ENCODE data around the gene SGCG. TPM values are rescaled to one million over a fixed set of nuclear protein-coding genes. Genes with fewer than 3 reads are reported as not detected.

The SGCG gene
- total and polyA plus RNA-seq, 8 donors, result 0.14 to 0.25 (median 0.15) TPM; not detected in 5

GRCh38 chr13:23268441-23268840 lies 87.7 kb downstream of the SGCG start:
- H3K9me3 ChIP-seq, result no peaks in the 10 kb centered on the region
- intact Hi-C loops (cut with DNase I), result no loop called here
- ATAC-seq (no peak), DNase-seq (no peak), FAIRE-seq (no peak)
- no peaks in the 10 kb centered on the region for H3K36me3 ChIP-seq
- no peak for TF ChIP-seq CTCF (IDR thresholded peaks at IDR 0.05)
- WGBS, 2 donors, result 27 to 53% methylated on average over 1 of the region's 1 CpG
- no peak overlapping the region for H3K4me3 ChIP-seq
- no peak overlapping the region for H3K27ac ChIP-seq
- H3K27me3 ChIP-seq, result no peaks in the 10 kb centered on the region
- no peaks in the 10 kb centered on the region for H3K4me1 ChIP-seq

GRCh38 chr13:23271331-23271730 lies 90.6 kb downstream of the SGCG start:
- no peaks in the 10 kb centered on the region for H3K4me1 ChIP-seq
- H3K4me3 ChIP-seq, result no peak overlapping the region
- no peak overlapping the region for H3K27ac ChIP-seq
- H3K27me3 ChIP-seq, result no peaks in the 10 kb centered on the region
- no peak for TF ChIP-seq CTCF (IDR thresholded peaks at IDR 0.05)
- intact Hi-C loops (cut with DNase I), result no loop called here
- H3K36me3 ChIP-seq, result no peaks in the 10 kb centered on the region
- ATAC-seq (no peak), FAIRE-seq (no peak), DNase-seq (no peak)
- no peaks in the 10 kb centered on the region for H3K9me3 ChIP-seq
- 86 to 97% methylated on average over 3 of the region's 3 CpGs for WGBS, 2 donors

GRCh38 chr13:23273498-23273897 lies 92.7 kb downstream of the SGCG start:
- no peaks in the 10 kb centered on the region for H3K4me1 ChIP-seq
- no peaks in the 10 kb centered on the region for H3K27me3 ChIP-seq
- WGBS, 2 donors, result 39 to 57% methylated on average over 3 of the region's 3 CpGs
- FAIRE-seq (no peak), ATAC-seq (no peak), DNase-seq (no peak)
- H3K4me3 ChIP-seq, result no peak overlapping the region
- TF ChIP-seq CTCF (IDR thresholded peaks at IDR 0.05), result no peak
- H3K27ac ChIP-seq, result no peak overlapping the region
- H3K9me3 ChIP-seq, result no peaks in the 10 kb centered on the region
- intact Hi-C loops (cut with DNase I), result no loop called here
- no peaks in the 10 kb centered on the region for H3K36me3 ChIP-seq

GRCh38 chr13:23279321-23279720 lies 98.5 kb downstream of the SGCG start:
- Histone ChIP-seq H3K4me1 (no peaks in the 10 kb centered on the region), H3K36me3 (no peaks in the 10 kb centered on the region), H3K27me3 (no peaks in the 10 kb centered on the region), H3K9me3 (no peaks in the 10 kb centered on the region), H3K27ac (no peak overlapping the region), H3K4me3 (no peak overlapping the region)
- FAIRE-seq, result no peak
- WGBS, 2 donors, result 57 to 69% methylated on average over 5 of the region's 5 CpGs
- intact Hi-C loops (cut with DNase I), result no loop called here
- ATAC-seq, result no peak
- TF ChIP-seq CTCF (IDR thresholded peaks at IDR 0.05), result no peak
- no peak for DNase-seq

- ATAC-seq, result no peak
Measured at GRCh38 chr13:23288564-23288963, 107.8 kb downstream of the SGCG start.

More at GRCh38 chr13:23288564-23288963, 107.8 kb downstream of the SGCG start:
- H3K9me3 ChIP-seq, result no peaks in the 10 kb centered on the region
- no peak for TF ChIP-seq CTCF (IDR thresholded peaks at IDR 0.05)
- no peak for DNase-seq
- intact Hi-C loops (cut with DNase I), result no loop called here
- H3K4me1 ChIP-seq, result no peaks in the 10 kb centered on the region
- H3K27me3 ChIP-seq, result no peaks in the 10 kb centered on the region
- H3K36me3 ChIP-seq, result no peaks in the 10 kb centered on the region
- no peak for FAIRE-seq
- H3K27ac ChIP-seq, result no peak overlapping the region
- WGBS, 2 donors, result 84 to 88% methylated on average over 1 of the region's 1 CpG
- H3K4me3 ChIP-seq, result no peak overlapping the region
